ENCODE measurements around the gene ITIH1.

DNA sequence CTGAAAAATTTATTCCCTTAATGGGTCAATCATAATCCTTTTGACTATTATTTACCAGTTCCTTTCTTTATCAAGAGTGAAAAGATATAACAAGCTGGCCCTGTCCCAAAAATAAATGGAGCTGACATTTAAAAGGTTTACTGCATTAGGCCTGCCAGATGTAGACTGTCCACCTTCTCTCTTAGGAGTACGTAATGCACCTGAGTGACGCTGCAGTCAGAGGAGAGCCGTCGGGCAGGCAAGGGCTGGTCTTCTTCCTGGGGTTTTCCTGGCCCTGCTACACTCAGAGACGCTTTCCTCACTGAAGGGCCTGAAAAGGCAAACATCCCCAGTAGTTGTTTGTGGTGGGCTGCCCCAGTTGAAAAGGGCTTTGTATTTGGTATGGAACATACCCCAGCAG lies 34.2 kb upstream of the ITIH1 start:
- TF ChIP-seq TAF1 (IDR thresholded peaks at IDR 0.05; ENCODE audit: borderline replicate concordance, insufficient read depth, low read length) (no peak), SIN3A (IDR thresholded peaks at IDR 0.05; ENCODE audit: borderline replicate concordance, insufficient read depth, low read length) (no peak), POLR2AphosphoS5 (IDR thresholded peaks at IDR 0.05; ENCODE audit: low read depth, low read length) (no peak), FOXP2 (optimal IDR thresholded peaks at IDR 0.05; ENCODE audit: borderline replicate concordance, extremely low read depth, extremely low read length, insufficient read depth) (no peak)
